ENCODE results near the gene ROR2.
"Not testable (repeated sequence)": the region's sequence is repeated elsewhere in the genome, so short reads cannot be mapped to it uniquely, and the experiment has no call there.

ROR2 gene

GRCh38 chr9:91660521-91660920, 289.5 kb downstream of the ROR2 start:
- in situ Hi-C loops (cut with HindIII; ENCODE audit: low sequenced_read_pairs): no loop called here

- in situ Hi-C loops (cut with HindIII; ENCODE audit: low sequenced_read_pairs): no loop called here
These were observed 290.2 kb downstream of the ROR2 start for GRCh38 chr9:91659529-91660495.

DNA sequence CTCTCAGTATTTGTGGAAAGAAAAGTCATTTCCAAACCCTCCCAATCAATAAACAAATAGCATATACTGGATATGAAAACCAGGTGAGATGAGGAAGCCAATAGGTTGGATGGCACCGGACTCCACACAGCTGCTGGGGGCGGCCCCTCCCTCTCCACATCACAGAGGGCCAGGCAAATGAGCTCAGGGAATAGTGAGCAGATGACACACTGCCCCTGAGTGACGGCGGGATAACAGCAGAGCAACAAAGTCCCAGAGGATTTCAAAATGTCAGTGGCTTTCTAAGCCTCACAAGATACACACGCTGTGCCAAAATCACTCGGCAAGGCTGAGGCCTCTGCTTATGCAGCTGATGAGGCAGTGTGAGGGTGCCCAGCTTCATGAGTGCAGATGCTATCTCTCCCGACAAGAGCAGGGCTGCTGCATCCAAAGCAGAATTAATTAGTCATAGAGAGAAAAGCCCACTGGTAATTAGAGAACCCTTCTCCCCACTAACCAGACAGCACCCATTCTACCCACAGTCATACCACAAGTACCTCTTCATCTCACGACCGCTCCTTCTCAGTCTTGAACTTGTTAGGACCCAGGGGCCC, 291.4 kb downstream of the ROR2 start:
- in situ Hi-C loops (cut with HindIII; ENCODE audit: low sequenced_read_pairs): no loop called here

- in situ Hi-C loops (cut with HindIII; ENCODE audit: low sequenced_read_pairs): no loop called here
These were observed 292.5 kb downstream of the ROR2 start for GRCh38 chr9:91657501-91657900.

DNA sequence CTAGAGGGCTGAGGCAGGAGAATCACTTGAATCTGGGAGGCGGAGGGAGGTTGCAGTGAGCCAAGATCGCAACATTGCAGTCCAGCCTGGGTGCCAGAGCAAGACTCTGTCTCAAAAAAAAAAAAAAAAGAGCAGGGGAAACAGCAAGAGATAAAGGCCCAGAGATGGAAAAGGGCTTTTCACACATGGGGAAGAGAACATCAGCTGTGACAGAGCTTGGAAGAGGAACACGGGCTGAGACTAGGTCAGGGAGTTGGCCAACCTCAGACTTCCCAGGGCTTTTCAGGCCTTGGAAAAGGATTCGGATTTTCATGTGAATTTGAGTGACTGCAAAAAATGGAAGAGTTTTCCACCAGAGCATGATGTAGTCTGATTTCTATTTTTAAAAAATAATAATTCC, 294.4 kb downstream of the ROR2 start:
- in situ Hi-C loops (cut with HindIII; ENCODE audit: low sequenced_read_pairs): no loop called here

DNA sequence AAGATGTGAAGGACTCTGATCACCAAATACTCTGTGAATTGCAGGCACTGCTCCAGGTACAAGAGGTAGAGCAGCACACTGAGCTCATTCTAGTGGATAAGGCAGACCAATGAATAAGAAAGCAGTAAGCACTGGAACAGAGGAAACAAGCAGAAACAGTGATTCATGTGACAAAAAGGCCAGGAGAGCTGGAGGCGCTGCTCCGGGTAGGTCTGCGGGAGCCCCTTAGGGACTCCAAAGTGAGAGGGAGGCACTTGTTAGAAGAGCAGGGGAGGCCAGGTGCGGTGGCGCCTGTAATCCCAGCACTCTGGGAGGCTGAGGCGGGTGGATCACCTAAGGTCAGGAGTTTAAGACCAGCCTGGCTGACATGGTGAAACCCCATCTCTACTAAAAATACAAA, 294.8 kb downstream of the ROR2 start:
- in situ Hi-C loops (cut with HindIII; ENCODE audit: low sequenced_read_pairs): no loop called here

- in situ Hi-C loops (cut with HindIII; ENCODE audit: low sequenced_read_pairs): no loop called here
These were observed 295.5 kb downstream of the ROR2 start for GRCh38 chr9:91654527-91654926.

- in situ Hi-C loops (cut with HindIII; ENCODE audit: low sequenced_read_pairs): no loop called here
These were observed 302.7 kb downstream of the ROR2 start for GRCh38 chr9:91647371-91647770.

DNA sequence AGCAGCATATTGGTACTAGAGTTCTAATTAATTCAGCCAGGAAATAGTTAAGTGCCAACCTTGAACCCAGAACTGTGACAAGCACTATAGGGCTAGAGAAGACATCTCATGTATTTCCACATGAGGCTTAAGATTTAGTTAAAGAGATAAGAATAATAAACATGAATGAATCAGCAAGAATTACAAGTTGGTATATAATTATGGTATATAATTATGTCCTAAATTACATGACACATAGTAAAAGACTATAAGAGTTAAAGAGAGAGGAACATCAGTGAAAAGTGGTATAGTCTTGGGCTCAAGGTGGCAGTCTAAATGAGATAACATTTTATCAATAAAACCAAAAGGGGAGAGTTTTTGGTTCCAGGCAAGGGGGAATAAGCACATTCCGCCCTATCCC, 303.3 kb downstream of the ROR2 start:
- in situ Hi-C loops (cut with HindIII; ENCODE audit: low sequenced_read_pairs): no loop called here

DNA sequence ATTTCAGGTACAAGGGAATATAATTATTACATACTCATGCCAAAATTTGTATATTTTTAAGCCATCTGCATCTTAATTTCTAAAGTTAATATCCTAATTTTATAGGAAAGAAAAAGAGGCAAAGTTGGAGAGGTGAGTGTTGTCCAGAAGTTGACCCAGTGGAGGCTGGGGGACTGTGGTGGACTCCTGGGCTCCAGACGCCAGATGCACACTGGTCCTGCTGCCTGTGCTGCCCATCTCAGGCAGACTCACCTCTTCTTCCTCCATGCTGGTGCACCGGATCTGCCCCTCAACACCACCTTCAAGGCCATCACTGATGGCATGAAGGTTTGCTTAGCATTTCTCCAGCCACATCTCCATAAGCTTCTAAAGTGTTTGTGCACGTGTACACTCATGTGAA, 305.6 kb downstream of the ROR2 start:
- in situ Hi-C loops (cut with HindIII; ENCODE audit: low sequenced_read_pairs): no loop called here

GRCh38 chr9:91643481-91644077, 306.4 kb downstream of the ROR2 start:
- in situ Hi-C loops (cut with HindIII; ENCODE audit: low sequenced_read_pairs): no loop called here

DNA sequence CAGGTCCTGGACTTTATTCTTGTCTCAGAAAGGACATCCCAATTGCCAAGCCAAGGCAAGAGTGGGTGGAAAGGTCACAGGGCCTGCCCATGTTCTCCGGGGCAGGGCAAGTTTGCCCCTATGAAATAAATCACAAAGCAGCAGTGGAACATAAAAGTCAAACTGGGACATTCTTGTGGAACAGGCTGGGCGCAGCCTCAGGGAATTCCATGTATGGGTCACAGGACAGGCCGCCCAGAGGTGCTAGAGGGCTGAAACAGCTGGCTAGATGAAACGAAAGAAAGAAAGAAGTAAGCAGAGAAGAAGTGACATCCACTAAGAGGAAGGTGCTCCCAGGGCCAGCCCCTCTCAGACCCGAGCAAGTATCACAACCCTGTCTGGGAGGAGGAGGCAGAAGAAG, 307.3 kb downstream of the ROR2 start:
- in situ Hi-C loops (cut with HindIII; ENCODE audit: low sequenced_read_pairs): no loop called here

DNA sequence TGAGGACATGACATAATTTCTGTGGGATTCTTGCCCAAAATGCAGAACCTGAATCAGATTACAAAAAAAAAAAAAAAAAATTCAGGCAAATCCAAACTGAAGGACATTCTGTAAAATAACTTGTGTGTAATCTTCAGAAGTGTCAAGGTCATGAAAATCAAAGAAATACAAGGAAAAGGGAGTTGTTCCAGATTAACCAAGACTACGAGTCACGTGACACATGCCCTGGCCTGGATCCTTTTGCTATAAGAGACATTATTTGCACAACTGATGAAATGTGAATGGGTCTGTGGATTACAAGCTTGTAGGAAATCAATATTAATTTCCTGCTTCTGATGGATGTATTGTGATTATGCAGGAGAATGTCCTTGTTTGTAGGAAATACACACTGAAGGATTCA, 309.6 kb downstream of the ROR2 start:
- in situ Hi-C loops (cut with HindIII; ENCODE audit: low sequenced_read_pairs): no loop called here

GRCh38 chr9:91639054-91639453, 311.0 kb downstream of the ROR2 start:
- in situ Hi-C loops (cut with HindIII; ENCODE audit: low sequenced_read_pairs): no loop called here

DNA sequence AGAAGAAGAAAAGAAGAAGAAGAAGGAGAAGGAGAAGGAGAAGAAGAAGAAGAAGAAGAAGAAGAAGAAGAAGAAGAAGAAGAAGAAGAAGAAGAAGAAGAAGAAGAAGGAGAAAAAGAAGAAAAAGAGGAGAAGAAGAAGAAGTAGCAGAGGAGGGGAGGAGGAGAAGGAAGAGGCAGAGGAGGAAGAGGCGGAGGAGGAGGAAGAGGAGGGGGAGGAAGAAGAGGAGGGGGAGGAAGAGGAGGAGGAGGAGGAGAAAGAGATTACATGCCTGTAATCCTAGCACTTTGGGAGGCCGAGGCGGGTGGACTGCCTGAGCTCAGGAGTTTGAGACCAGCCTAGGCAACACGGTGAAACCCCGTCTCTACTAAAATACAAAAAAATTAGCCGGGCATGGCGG, 315.2 kb downstream of the ROR2 start:
- in situ Hi-C loops (cut with HindIII; ENCODE audit: low sequenced_read_pairs): not testable (repeated sequence)

- in situ Hi-C loops (cut with HindIII; ENCODE audit: low sequenced_read_pairs): no loop called here
These were observed 320.3 kb downstream of the ROR2 start for GRCh38 chr9:91629718-91630117.

DNA sequence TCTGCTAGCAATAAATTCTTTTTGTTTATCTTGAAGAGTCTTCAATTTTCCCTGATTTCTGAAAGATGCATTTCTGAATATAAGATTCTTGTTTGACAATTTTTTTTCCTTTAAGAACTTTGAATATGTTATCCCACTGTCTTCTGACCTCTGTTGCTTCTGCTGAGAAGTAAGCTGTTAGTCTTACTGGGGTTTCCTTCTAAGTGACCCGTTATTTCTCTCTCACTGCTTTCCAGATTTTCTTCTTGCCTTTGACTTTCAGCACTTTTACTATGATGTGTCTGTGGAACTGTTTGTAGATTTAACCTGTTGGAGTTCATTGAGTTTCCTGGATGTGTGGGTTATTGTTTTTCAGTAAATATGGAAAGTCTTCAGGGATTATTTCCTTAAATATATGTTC, 321.1 kb downstream of the ROR2 start:
- in situ Hi-C loops (cut with HindIII; ENCODE audit: low sequenced_read_pairs): no loop called here

GRCh38 chr9:91625331-91625730, 324.7 kb downstream of the ROR2 start:
- in situ Hi-C loops (cut with HindIII; ENCODE audit: low sequenced_read_pairs): no loop called here

DNA sequence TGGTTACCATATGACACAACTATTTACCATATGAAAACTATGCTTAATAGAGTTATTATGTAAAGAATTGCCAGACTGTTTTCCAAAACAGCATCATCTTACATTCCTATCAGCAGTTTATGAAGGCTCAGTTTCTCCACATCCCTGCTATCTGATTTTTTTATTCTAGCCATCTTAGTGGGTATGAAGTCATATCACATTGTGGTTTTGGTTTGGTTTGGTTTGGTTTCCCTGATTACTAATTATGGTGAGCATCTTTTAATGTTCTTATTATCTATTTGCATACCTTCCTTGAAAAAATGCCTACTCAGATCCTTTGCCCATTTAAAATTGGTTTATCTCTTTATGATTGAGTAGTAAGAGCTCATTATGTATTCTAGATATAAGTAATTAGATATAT, 327.0 kb downstream of the ROR2 start:
- in situ Hi-C loops (cut with HindIII; ENCODE audit: low sequenced_read_pairs): no loop called here

GRCh38 chr9:91622121-91622520, 327.9 kb downstream of the ROR2 start:
- in situ Hi-C loops (cut with HindIII; ENCODE audit: low sequenced_read_pairs): not testable (repeated sequence)

GRCh38 chr9:91614044-91614443, 336.0 kb downstream of the ROR2 start:
- in situ Hi-C loops (cut with HindIII; ENCODE audit: low sequenced_read_pairs): not testable (repeated sequence)

- in situ Hi-C loops (cut with HindIII; ENCODE audit: low sequenced_read_pairs): no loop called here
These were observed 338.4 kb downstream of the ROR2 start for GRCh38 chr9:91611582-91611981.

All from endothelial cell of hepatic sinusoid (primary cell).